PC-9 (cell line): Measurements from ENCODE around the gene TRIM42. TPM values are rescaled to one million over a fixed set of nuclear protein-coding genes. Genes with fewer than 3 reads are reported as not detected.

Source experiments
- BruUV-seq: library from RNA; stranded (reverse); fragments of 400-500 nt; replicated peaks from 2 replicates; lab custom pipeline; 2021; lab: Mats Ljungman, UMichigan
- CTCF ChIA-PET: fragments of 300-600 bp; sonication (Branson Sonifier 250); formaldehyde crosslinking; loops from one replicate; lab custom pipeline; 2022; ENCODE audit warnings: antibody characterized with exemption; lab: Charles Lee
- POLR2A ChIA-PET: fragments of 300-600 bp; sonication (Branson Sonifier 250); formaldehyde crosslinking; loops from one replicate; lab custom pipeline; 2022; ENCODE audit warnings: antibody characterized with exemption; ENCODE audit not compliant: unreplicated experiment; lab: Charles Lee
- DNase-seq, 2 experiments: peaks; one replicate each; pipeline versions ENCODE4 v3.0.0 to v3.0.0-alpha.2; 2015 to 2022; ENCODE audit warnings: mixed read lengths in 1 of 2
- H2AFZ ChIP-seq: fragments of 200-600 bp; sonication (generic); 2 replicates; pipeline ENCODE4 v1.8.1; 2017; ENCODE audit warnings: antibody characterized with exemption
- H3F3A ChIP-seq: fragments of 200-600 bp; sonication (generic); 2 replicates; pipeline ENCODE4 v1.8.1; 2017; ENCODE audit warnings: antibody characterized with exemption, mild to moderate bottlenecking, low read depth; ENCODE audit not compliant: insufficient read depth
- H3K27ac ChIP-seq: fragments of 200-600 bp; sonication (generic); 2 replicates; pipeline ENCODE4 v1.6.1; 2016; ENCODE audit warnings: mixed run types
- H3K27me3 ChIP-seq: fragments of 200-600 bp; sonication (generic); 2 replicates; pipeline ENCODE4 v1.6.1; 2016; ENCODE audit warnings: low read depth, mixed run types; ENCODE audit not compliant: insufficient read depth
- H3K36me3 ChIP-seq: fragments of 200-600 bp; sonication (generic); 2 replicates; pipeline ENCODE4 v1.6.1; 2016; ENCODE audit warnings: low read depth, mixed run types
- H3K4me1 ChIP-seq: fragments of 200-600 bp; sonication (generic); replicated peaks from 2 replicates; pipeline ENCODE4 v1.6.1; 2016; ENCODE audit warnings: mixed run types; ENCODE audit not compliant: insufficient read depth
- H3K4me2 ChIP-seq: fragments of 200-600 bp; sonication (generic); 2 replicates; pipeline ENCODE4 v1.6.1; 2017; ENCODE audit warnings: mixed run types
- H3K4me3 ChIP-seq: fragments of 200-600 bp; sonication (generic); 2 replicates; pipeline ENCODE4 v1.6.1; 2016; ENCODE audit warnings: mixed run types
- H3K79me2 ChIP-seq: fragments of 200-600 bp; sonication (generic); 2 replicates; pipeline ENCODE4 v1.6.1; 2017; ENCODE audit warnings: low read depth, mixed run types
- H3K9me2 ChIP-seq: fragments of 200-600 bp; sonication (generic); 2 replicates; pipeline ENCODE4 v1.8.1; 2017; ENCODE audit warnings: mild to moderate bottlenecking; ENCODE audit not compliant: insufficient read depth
- H3K9me3 ChIP-seq: fragments of 200-600 bp; sonication (generic); 2 replicates; pipeline ENCODE4 v1.8.1; 2016; ENCODE audit warnings: low read depth; ENCODE audit not compliant: insufficient read depth
- H4K20me1 ChIP-seq: fragments of 200-600 bp; sonication (generic); 2 replicates; pipeline ENCODE4 v1.8.1; 2017; ENCODE audit not compliant: insufficient read depth
- CTCF ChIP-seq: fragments of 200-600 bp; sonication (generic); conservative IDR thresholded peaks from 2 replicates; pipeline ENCODE4 v1.6.1; 2017; ENCODE audit warnings: mixed run types, antibody characterized with exemption, mild to moderate bottlenecking, moderate library complexity
- EZH2 ChIP-seq: fragments of 200-600 bp; sonication (generic); IDR thresholded peaks from 2 replicates; pipeline ENCODE4 v1.8.0; 2017; ENCODE audit warnings: antibody characterized with exemption, low read depth
- intact Hi-C: fragments of 100-400 bp; cut with micrococcal nuclease; formaldehyde crosslinking; loops from one replicate; pipeline ENCODE4 v1.10.0; 2022; ENCODE audit not compliant: unreplicated experiment
- total RNA-seq: library from RNA; stranded (reverse); gene quantifications from 2 replicates; pipeline ENCODE4 v1.2.3, GENCODE V29; 2021

Gene TRIM42
- total RNA-seq, 1 experiment from 2014 or later, result not detected

GRCh38 chr3:140726066-140726465 lies 48.2 kb downstream of the TRIM42 start:
- Histone ChIP-seq H3K36me3 (no peaks in the 10 kb centered on the region), H3K27me3 (no peaks in the 10 kb centered on the region), H3K79me2 (no peaks in the 10 kb centered on the region), H2AFZ (no peak overlapping the region), H3K27ac (no peak overlapping the region), H3K9me3 (no peaks in the 10 kb centered on the region), H4K20me1 (no peaks in the 10 kb centered on the region), H3K9me2 (no peaks in the 10 kb centered on the region), H3F3A (no peaks in the 10 kb centered on the region), H3K4me3 (no peak overlapping the region), H3K4me2 (no peak overlapping the region), H3K4me1 (0 out of 2 replicates have a peak, but pooled peaks cover 6% of the 10 kb centered on the region)
- TF ChIP-seq CTCF (no peak), EZH2 (no peak)
- intact Hi-C loops, result no loop called here
- ChIA-PET CTCF (no interaction called here), POLR2A (no interaction called here)
- DNase-seq, result no peak
- no TSS peak for BruUV-seq

GRCh38 chr3:140727886-140728285 lies 50.0 kb downstream of the TRIM42 start:
- Histone ChIP-seq H3K9me2 (no peaks in the 10 kb centered on the region), H4K20me1 (no peaks in the 10 kb centered on the region), H3K4me3 (no peak overlapping the region), H3K9me3 (no peaks in the 10 kb centered on the region), H3K4me1 (0 out of 2 replicates have a peak, but pooled peaks cover 6% of the 10 kb centered on the region), H3K36me3 (no peaks in the 10 kb centered on the region), H3K27ac (no peak overlapping the region), H3K27me3 (no peaks in the 10 kb centered on the region), H3K4me2 (peak overlapping the region; percentile 32; the same call in 1 of the 2 replicates), H3K79me2 (no peaks in the 10 kb centered on the region), H2AFZ (peak overlapping the region; percentile 46; the same call in 1 of the 2 replicates), H3F3A (no peaks in the 10 kb centered on the region)
- POLR2A ChIA-PET, result no interaction called here
- CTCF ChIA-PET, result no interaction called here
- intact Hi-C loops, result no loop called here
- no TSS peak for BruUV-seq
- no peak for TF ChIP-seq EZH2
- no peak for TF ChIP-seq CTCF
- DNase-seq, result no peak

- BruUV-seq, result no TSS peak
- TF ChIP-seq EZH2 (no peak), CTCF (no peak)
- DNase-seq, result no peak
- no peak overlapping the region for H3K4me2 ChIP-seq
- H3K4me1 ChIP-seq, result 0 out of 2 replicates have a peak, but pooled peaks cover 6% of the 10 kb centered on the region
- H3K27ac ChIP-seq, result no peak overlapping the region
- ChIA-PET POLR2A (no interaction called here), CTCF (no interaction called here)
- H4K20me1 ChIP-seq, result no peaks in the 10 kb centered on the region
- H3K9me2 ChIP-seq, result no peaks in the 10 kb centered on the region
- intact Hi-C loops, result loop anchor here (10.0 kb wide), 2 partner anchors 267 to 1307 kb away; no protein-coding TSS in a partner anchor
- H3K27me3 ChIP-seq, result no peaks in the 10 kb centered on the region
- no peaks in the 10 kb centered on the region for H3K79me2 ChIP-seq
- no peak overlapping the region for H2AFZ ChIP-seq
- no peaks in the 10 kb centered on the region for H3K36me3 ChIP-seq
- no peaks in the 10 kb centered on the region for H3F3A ChIP-seq
- no peaks in the 10 kb centered on the region for H3K9me3 ChIP-seq
- H3K4me3 ChIP-seq, result no peak overlapping the region
Observed at GRCh38 chr3:140731440-140732119, 53.7 kb downstream of the TRIM42 start.
